HUES48 (cell line): ENCODE results near the gene ZC3H18.

Experiments
- H3K27ac ChIP-seq: one replicate; pipeline ENCODE4 v1.7.0; 2013; ENCODE audit warnings: low read depth, low read length, inconsistent platforms
- H3K27me3 ChIP-seq: 2 replicates; pipeline ENCODE4 v1.6.1; 2013; ENCODE audit warnings: mild to moderate bottlenecking, low read length; ENCODE audit not compliant: control insufficient read depth, insufficient read depth
- H3K36me3 ChIP-seq: 2 replicates; pipeline ENCODE4 v1.6.1; 2013; ENCODE audit warnings: low read length; ENCODE audit not compliant: control insufficient read depth, insufficient read depth
- H3K4me1 ChIP-seq: 2 replicates; pipeline ENCODE4 v1.6.1; 2013; ENCODE audit warnings: mild to moderate bottlenecking, low read length; ENCODE audit not compliant: control insufficient read depth, insufficient read depth
- H3K4me3 ChIP-seq: 2 replicates; pipeline ENCODE4 v1.5.1; 2013; ENCODE audit warnings: mild to moderate bottlenecking, low read depth, low read length
- H3K9ac ChIP-seq: 2 replicates; pipeline ENCODE4 v1.6.1; 2013; ENCODE audit warnings: mild to moderate bottlenecking, low read depth, low read length, moderate library complexity
- H3K9me3 ChIP-seq: 2 replicates; pipeline ENCODE4 v1.6.1; 2013; ENCODE audit warnings: low read length; ENCODE audit not compliant: control insufficient read depth, insufficient read depth

The ZC3H18 gene

DNA sequence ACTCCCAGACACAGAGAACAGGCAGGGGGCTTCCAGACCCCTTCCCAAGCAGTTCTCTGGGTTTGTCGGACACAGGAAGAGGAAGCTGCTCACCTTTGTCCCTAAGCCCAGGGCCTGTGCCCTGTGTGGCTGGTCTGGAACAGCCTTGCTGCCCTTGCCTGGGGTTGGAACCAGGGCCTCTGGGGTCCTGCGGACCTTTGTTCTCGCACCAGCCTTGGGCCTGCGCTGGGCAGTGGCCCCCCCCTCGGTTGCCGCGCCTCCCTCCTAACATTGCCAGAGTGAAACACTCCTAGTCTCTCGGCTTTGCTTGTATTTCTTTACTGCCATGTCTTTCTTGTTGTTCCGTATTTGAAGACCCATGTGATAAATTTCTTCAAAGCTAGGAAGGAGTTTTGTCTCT is 59.6 kb downstream of the ZC3H18 start:
- Histone ChIP-seq H3K4me3 (no peak overlapping the region), H3K36me3 (peaks cover 59% of the 10 kb centered on the region), H3K27ac (no peak overlapping the region), H3K4me1 (no peaks in the 10 kb centered on the region), H3K9me3 (no peaks in the 10 kb centered on the region), H3K27me3 (no peaks in the 10 kb centered on the region), H3K9ac (no peak overlapping the region)

DNA sequence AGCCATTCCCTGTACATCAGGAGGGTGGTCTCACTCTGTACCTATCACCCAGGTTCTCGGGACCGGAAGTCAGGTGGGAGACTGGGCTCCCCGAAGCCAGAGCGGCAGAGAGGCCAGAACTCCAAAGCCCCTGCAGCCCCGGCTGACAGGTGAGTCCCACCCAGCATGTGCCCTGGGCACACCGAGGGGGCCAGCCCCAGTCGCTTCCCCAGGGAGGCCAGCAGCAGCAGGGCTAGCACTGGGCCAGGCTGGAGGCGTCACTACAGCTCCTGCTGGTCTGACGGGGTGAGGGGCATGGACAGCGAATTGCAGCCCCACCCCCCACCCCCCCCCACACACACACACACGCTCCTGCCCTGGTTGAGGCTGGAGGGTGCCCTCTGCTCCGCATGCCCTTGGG is 60.2 kb downstream of the ZC3H18 start:
- Histone ChIP-seq H3K27me3 (peaks cover 5% of the 10 kb centered on the region; the same call in 1 of the 2 replicates), H3K36me3 (peaks cover 53% of the 10 kb centered on the region), H3K9me3 (no peaks in the 10 kb centered on the region), H3K4me3 (no peak overlapping the region), H3K9ac (no peak overlapping the region), H3K27ac (no peak overlapping the region), H3K4me1 (no peaks in the 10 kb centered on the region)

DNA sequence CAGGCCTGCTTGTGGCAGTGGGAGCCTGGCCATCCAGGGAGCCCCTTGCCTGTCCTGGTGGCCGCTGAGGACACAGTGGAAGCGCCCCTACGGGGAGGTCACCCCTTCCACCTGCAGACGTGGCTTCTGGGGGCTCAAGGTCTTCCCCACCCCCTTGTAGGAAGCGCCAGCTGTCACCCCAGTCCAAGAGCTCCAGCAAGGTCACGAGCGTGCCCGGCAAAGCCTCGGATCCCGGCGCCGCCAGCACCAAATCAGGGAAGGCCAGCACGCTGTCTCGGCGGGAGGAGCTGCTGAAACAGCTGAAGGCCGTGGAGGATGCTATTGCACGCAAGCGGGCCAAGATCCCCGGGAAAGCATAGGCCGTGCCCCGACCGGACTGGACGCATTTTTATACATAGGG is 60.7 kb downstream of the ZC3H18 start:
- no peak overlapping the region for H3K27ac ChIP-seq
- H3K4me1 ChIP-seq: no peaks in the 10 kb centered on the region
- H3K36me3 ChIP-seq: peaks cover 50% of the 10 kb centered on the region
- H3K9ac ChIP-seq: no peak overlapping the region
- H3K4me3 ChIP-seq: no peak overlapping the region
- no peaks in the 10 kb centered on the region for H3K9me3 ChIP-seq
- peaks cover 10% of the 10 kb centered on the region; the same call in 1 of the 2 replicates for H3K27me3 ChIP-seq

DNA sequence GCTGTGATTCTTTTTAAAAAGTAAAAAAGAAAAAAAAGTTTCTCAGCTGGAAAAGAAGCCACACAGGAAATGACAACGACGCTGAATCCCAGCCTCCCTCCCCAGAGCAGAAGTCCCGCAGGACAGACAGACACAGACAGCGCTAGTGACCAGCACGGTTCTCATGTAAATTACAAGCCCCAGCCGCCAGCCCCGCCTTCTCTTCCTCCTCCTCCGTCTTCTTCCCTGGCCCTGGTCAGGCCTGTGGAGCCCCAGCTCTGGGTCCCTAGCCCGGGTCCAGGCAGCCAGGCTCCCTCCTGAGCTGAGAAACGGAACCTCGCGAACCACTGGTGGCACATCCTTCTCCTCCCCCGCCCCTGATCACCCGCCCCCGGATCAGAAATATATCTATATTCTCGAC is 61.2 kb downstream of the ZC3H18 start:
- Histone ChIP-seq H3K9ac (no peak overlapping the region), H3K9me3 (no peaks in the 10 kb centered on the region), H3K27me3 (peaks cover 10% of the 10 kb centered on the region; the same call in 1 of the 2 replicates), H3K36me3 (peaks cover 46% of the 10 kb centered on the region), H3K27ac (no peak overlapping the region), H3K4me3 (no peak overlapping the region), H3K4me1 (no peaks in the 10 kb centered on the region)

DNA sequence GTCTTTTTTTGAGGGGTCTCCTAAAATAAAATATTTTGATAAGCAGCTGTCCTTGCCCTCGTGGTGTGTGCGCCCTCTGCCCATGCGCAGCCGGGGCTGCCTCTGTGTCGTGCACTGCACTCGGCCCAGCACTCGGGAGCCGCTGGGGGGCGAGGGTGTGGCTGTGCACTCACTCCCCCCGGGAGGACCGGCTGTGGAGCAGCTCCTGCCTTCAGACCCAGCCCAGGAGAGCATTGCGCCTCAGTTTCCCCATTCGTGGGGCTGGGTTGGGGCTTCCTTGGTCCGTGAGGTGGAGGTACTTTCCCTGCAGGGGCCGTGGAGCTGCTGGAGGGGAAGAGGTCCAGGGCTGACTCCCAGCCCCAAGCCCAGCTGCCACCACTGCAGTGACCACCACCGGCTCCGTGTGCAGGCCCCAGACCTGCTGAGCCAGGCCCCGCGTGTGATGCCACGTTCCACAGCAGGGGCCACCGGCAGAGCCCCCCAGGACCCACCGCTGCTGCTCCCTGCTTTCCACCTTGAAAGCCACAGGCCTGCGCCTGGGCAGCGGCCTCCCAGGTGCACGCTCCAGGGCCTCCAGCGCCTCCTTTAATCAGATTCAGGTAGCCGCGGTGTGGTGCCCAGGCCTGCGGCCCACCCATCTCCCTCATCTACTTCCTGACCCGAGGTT is 61.9 kb downstream of the ZC3H18 start:
- Histone ChIP-seq H3K4me3 (no peak overlapping the region), H3K9me3 (no peaks in the 10 kb centered on the region), H3K9ac (no peak overlapping the region), H3K27ac (no peak overlapping the region), H3K4me1 (no peaks in the 10 kb centered on the region), H3K36me3 (peaks cover 42% of the 10 kb centered on the region), H3K27me3 (peaks cover 10% of the 10 kb centered on the region; the same call in 1 of the 2 replicates)

DNA sequence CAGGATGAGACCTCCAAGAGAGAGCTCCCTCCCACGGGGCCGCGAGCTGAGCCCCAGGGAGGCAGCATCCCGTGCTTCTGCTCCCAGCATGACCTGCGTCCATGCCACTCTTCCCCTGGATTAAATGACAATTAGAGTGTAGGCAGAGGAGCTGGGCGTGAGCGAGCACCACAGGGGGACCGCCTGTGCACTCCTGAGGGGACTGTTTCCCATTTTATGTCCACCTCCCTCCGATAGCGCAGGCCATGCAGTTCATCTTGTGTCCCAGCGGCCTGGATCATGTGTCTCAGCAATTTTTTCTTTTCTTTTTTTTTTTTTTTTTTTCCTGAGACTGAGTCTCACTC is 62.4 kb downstream of the ZC3H18 start:
- Histone ChIP-seq H3K36me3 (peaks cover 39% of the 10 kb centered on the region), H3K9ac (no peak overlapping the region), H3K4me1 (0 out of 2 replicates have a peak, but pooled peaks cover under 1% of the 10 kb centered on the region), H3K4me3 (no peak overlapping the region), H3K9me3 (no peaks in the 10 kb centered on the region), H3K27me3 (peaks cover 10% of the 10 kb centered on the region; the same call in 1 of the 2 replicates), H3K27ac (no peak overlapping the region)

DNA sequence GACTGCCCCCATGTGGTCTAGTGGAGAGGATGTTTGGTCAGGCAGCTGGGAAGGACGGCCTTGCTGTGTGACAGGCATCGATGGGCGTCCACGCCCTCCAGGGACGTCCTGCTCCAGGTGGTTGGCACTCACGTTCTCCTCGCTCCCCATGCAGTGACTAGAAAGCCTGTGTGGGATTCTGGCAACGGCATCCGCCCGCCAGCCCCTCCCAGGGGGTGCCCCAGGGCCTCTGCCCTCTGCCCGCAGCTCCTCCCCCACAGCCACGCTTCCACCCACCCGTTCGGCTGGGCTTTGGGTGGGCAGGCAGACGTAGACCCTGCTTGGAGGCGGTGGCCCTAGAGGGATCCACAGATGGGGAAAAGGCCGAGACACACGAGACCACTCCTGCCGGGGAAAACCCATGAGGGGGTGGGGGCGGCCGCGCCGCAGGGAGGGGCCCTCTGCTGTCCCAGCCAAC is 63.5 kb downstream of the ZC3H18 start:
- Histone ChIP-seq H3K4me3 (peak overlapping the region; percentile 74; the same call in 1 of the 2 replicates), H3K9me3 (no peaks in the 10 kb centered on the region), H3K36me3 (peaks cover 32% of the 10 kb centered on the region), H3K27ac (no peak overlapping the region), H3K4me1 (peaks cover 12% of the 10 kb centered on the region), H3K9ac (no peak overlapping the region), H3K27me3 (peaks cover 10% of the 10 kb centered on the region; the same call in 1 of the 2 replicates)

DNA sequence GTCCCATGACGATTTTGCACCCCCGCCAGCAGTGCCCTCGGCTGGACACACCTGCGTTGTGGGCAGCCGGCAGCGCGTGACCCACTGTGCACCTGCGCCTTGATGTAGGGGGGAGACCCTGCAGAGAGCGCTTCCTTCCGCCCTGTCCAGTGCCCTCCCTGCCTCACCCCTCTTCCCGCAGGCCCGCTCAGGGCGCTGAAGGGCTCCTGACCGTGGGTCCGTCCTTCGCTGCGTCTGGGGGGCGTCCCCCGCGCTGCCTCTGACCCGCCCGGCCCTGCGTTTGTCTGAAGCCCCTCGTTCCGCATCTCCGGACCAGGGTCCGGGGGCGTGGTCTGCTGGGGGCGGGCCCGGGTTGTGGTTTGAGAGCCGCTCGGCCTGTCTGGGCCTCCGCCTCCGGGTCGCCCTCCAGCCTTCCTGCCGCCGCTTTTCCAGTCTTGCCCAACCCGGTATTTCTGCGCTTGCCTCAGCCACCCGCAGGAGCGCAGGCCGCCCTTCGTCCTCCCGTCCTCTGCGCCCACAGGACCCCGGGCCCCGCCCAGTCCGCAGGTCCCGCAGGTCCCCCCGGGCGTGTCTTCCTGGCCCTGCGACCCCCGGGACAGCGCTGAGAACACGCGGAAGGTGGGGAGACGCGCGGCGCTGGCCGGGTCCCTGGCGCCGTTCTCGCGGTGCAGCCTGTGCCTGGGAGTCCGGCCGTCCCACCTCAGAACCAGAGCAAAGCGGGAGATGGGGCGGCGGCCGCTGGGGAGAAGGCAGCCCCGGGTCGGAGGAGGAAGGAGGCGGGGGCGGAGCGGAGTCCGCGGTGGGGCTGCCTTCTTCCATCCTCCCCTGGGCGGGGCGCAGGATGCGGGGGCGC is 64.2 kb downstream of the ZC3H18 start:
- H3K27ac ChIP-seq: peak overlapping the region; percentile 36
- peaks cover 18% of the 10 kb centered on the region for H3K4me1 ChIP-seq
- no peaks in the 10 kb centered on the region for H3K9me3 ChIP-seq
- H3K36me3 ChIP-seq: peaks cover 30% of the 10 kb centered on the region
- H3K27me3 ChIP-seq: peaks cover 10% of the 10 kb centered on the region; the same call in 1 of the 2 replicates
- peak overlapping the region; percentile 74 for H3K4me3 ChIP-seq
- H3K9ac ChIP-seq: no peak overlapping the region; the same call in 1 of the 2 replicates

DNA sequence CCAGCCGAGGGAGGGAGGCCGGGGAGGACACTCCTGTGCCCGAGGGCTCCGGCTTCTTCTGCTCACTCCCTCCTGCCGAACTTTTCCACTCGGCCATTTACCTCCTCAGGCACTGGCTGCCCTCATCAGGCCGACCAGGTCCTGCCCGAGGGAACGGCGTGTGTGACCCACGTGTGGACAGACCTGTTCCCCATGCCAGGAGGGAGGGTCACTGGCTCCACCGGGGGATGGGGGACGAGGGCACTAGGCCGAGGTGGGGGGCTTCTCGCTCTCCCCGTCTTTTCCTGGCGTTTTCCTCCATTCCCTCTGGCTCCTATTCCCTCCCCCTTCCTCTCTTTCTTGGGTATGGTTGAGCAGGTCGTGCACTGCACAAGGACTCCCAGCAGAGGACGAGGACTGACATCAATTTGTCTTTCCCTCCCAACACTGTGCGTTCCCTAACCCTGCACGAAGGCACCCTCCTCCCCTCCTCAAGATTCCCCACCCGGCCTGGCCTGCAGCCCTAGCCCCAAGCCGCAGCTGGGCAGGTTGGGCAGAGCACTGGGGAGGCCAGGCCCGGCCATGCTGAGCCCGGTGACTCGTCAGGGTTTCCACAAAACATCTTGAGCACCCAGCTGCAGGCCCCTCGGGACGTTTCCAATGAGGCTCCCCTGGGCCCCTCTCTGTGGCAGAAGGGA is 64.9 kb downstream of the ZC3H18 start:
- Histone ChIP-seq H3K36me3 (peaks cover 22% of the 10 kb centered on the region), H3K27ac (peak overlapping the region; percentile 36), H3K27me3 (peaks cover 10% of the 10 kb centered on the region; the same call in 1 of the 2 replicates), H3K9me3 (no peaks in the 10 kb centered on the region), H3K4me3 (peak overlapping the region; percentile 74), H3K4me1 (peaks cover 22% of the 10 kb centered on the region), H3K9ac (no peak overlapping the region)

DNA sequence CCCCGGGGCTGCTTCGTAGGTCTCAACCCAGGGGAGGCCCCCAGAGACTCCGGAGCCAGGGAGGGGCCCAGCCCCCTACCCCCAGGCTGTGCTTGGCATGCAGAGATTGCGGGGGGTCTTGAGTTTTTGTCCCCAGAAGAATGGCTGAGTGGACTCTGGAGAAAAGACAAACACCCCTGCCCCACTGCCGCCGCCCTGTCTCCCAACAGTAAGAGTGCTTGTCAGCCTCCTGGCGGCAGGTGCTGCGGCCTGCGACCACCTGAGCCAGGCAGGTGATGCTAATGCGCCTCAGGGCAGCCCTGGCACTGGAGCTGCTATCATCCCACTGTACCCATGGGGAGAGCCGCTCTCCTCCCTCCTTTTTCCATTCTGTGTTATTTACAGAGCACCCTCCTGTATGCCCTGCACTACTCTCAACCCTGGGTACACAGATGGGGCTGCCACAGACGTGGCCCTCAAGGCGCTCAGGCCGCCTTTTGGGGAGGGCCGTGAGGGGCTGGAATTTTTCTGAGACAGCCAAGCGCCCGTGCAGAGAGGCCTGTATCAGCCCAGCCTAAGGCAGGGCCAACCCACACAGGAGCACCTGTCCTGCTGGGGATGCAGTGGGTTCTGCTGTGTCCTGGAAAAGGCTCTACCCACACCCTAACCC is 65.6 kb downstream of the ZC3H18 start:
- Histone ChIP-seq H3K4me3 (no peak overlapping the region), H3K4me1 (peaks cover 22% of the 10 kb centered on the region), H3K9me3 (no peaks in the 10 kb centered on the region), H3K9ac (no peak overlapping the region), H3K27me3 (peaks cover 10% of the 10 kb centered on the region; the same call in 1 of the 2 replicates), H3K36me3 (peaks cover 18% of the 10 kb centered on the region), H3K27ac (no peak overlapping the region)
